Heart left ventricle (tissue), 13 donors: ENCODE measurements around the gene PARD3.

Experiments
- POLR2A ChIP-seq, 2 donors: fragments of 450-650 bp; IDR thresholded peaks; one replicate each; pipeline ENCODE4 v1.6.1; 2017; ENCODE audit warnings: antibody characterized with exemption in 2 of 2, mild to moderate bottlenecking in 2 of 2, moderate library complexity in 2 of 2
- TF ChIP-seq, protein P1 (sequence below), 12 donors: fragments of 200-600 bp; sonication (generic) in 4 of 12; IDR thresholded peaks; one replicate each; pipeline versions ENCODE4 v1.5.0 to v1.8.0; 2018 to 2022; ENCODE audit warnings: antibody characterized with exemption in 12 of 12, mild to moderate bottlenecking in 5 of 12
- donor health status: ischemic (EF 13 %, LVEDD 7.1; RV severe dilation, severe dysfunction).
- donor health status: DM: no; HTN: yes; CAD: no.
- donor health status: DM: no; HTN: no; CAD: no.
- donor health status: ischemic (EF 25% LVEDD 6.9; RV normal size, moderate dysfunction).
- donor health status: ischemic (EF 25% LVEDD 5.7; RV mildly dilated, moderate dysfunction).
- donor health status: ischemic (EF 35%, LVEDD 5.7; RV mildly dilated, moderate dysfunction).
- donor health status: nonischemic (EF 11% LVEDD 7.7; RV severe dilation, severe dysfunction).
- donor health status: DM: yes; HTN: yes; CAD: no.
- donor health status: PGD.
- donor health status: ischemic (EF 29% LVEDD 5.4; RV normal size, mild dysfunction).
- donor health status: nonischemic (EF 23%, LVEDD 6.1; RV moderate dilation, normal function).

DNA sequence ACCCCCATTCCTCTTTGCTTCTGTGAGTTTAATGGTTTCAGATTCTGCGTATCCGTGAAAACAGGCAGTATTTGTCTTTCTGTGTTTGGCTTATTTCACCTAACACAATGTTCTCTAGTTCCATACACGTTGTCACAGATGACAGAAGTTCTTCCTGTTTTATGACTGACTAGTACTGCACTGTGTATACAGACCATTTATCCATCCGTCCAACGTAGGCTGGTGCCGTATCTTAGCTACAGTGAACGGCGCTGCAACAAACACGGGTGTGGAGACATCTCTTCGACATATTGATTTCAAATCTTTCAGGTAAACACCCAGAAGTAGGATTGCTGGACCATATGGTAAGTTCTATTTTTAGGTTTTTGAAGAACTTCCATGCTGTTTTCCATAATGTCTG lies 181.7 kb downstream of the PARD3 start:
- no peak for TF ChIP-seq POLR2A (IDR thresholded peaks at IDR 0.05)
- TF ChIP-seq, protein P1, sequence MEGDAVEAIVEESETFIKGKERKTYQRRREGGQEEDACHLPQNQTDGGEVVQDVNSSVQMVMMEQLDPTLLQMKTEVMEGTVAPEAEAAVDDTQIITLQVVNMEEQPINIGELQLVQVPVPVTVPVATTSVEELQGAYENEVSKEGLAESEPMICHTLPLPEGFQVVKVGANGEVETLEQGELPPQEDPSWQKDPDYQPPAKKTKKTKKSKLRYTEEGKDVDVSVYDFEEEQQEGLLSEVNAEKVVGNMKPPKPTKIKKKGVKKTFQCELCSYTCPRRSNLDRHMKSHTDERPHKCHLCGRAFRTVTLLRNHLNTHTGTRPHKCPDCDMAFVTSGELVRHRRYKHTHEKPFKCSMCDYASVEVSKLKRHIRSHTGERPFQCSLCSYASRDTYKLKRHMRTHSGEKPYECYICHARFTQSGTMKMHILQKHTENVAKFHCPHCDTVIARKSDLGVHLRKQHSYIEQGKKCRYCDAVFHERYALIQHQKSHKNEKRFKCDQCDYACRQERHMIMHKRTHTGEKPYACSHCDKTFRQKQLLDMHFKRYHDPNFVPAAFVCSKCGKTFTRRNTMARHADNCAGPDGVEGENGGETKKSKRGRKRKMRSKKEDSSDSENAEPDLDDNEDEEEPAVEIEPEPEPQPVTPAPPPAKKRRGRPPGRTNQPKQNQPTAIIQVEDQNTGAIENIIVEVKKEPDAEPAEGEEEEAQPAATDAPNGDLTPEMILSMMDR (IDR thresholded peaks at IDR 0.05) = no peak
